SU-DHL-6 (cell line): ENCODE measurements around the gene ST8SIA5.

ENCODE experiments used
- H2AFZ ChIP-seq: fragments of 200-600 bp; sonication (generic); 2 replicates; pipeline ENCODE4 v1.6.1; 2014; ENCODE audit warnings: low read depth, mild to moderate bottlenecking, moderate library complexity, mixed read lengths, antibody characterized with exemption, low read length; ENCODE audit not compliant: severe bottlenecking
- H3F3A ChIP-seq: fragments of 200-600 bp; shearing (Covaris generic); 2 replicates; pipeline ENCODE4 v1.6.0; 2016; ENCODE audit warnings: antibody characterized with exemption, mild to moderate bottlenecking; ENCODE audit not compliant: insufficient read depth
- H3K27ac ChIP-seq: fragments of 200-600 bp; sonication (generic); 2 replicates; pipeline ENCODE4 v1.5.1; 2016; ENCODE audit warnings: low read depth, mild to moderate bottlenecking, low read length, moderate library complexity, mixed read lengths
- H3K27me3 ChIP-seq: fragments of 200-600 bp; sonication (generic), shearing (Covaris generic); 2 replicates; pipeline ENCODE4 v1.6.0; 2014; ENCODE audit warnings: mild to moderate bottlenecking, low read length
- H3K36me3 ChIP-seq: fragments of 200-600 bp; sonication (generic); 2 replicates; pipeline ENCODE4 v1.6.1; 2014; ENCODE audit warnings: mild to moderate bottlenecking, low read length, mixed read lengths
- H3K4me2 ChIP-seq: fragments of 300-600, 200-600 bp; shearing (Covaris generic), sonication (generic); 2 replicates; pipeline ENCODE4 v1.6.0; 2014; ENCODE audit warnings: low read length, low read depth, mild to moderate bottlenecking; ENCODE audit not compliant: poor library complexity, severe bottlenecking
- H3K4me3 ChIP-seq: fragments of 200-600 bp; sonication (generic); 2 replicates; pipeline ENCODE4 v1.5.1; 2014; ENCODE audit warnings: antibody characterized with exemption, low read length, mild to moderate bottlenecking, mixed read lengths; ENCODE audit not compliant: insufficient read depth, poor library complexity, severe bottlenecking
- H3K79me2 ChIP-seq: fragments of 200-600 bp; sonication (generic); 2 replicates; pipeline ENCODE4 v1.6.1; 2014; ENCODE audit warnings: mild to moderate bottlenecking, low read length, moderate library complexity; ENCODE audit not compliant: insufficient read depth
- H3K9ac ChIP-seq: fragments of 200-600 bp; sonication (generic); 2 replicates; pipeline ENCODE4 v1.7.0; 2014; ENCODE audit warnings: mild to moderate bottlenecking, low read length
- H3K9me2 ChIP-seq: fragments of 200-600 bp; sonication (generic); replicated peaks from 2 replicates; pipeline ENCODE4 v1.6.1; 2014; ENCODE audit warnings: low read length; ENCODE audit not compliant: insufficient read depth
- H3K9me3 ChIP-seq: fragments of 200-600 bp; sonication (generic); 2 replicates; pipeline ENCODE4 v1.6.1; 2014; ENCODE audit warnings: low read length, mixed read lengths; ENCODE audit not compliant: insufficient read depth
- H4K20me1 ChIP-seq: fragments of 200-600 bp; sonication (generic); 2 replicates; pipeline ENCODE4 v1.6.1; 2014; ENCODE audit warnings: low read depth, mild to moderate bottlenecking, antibody characterized with exemption, low read length, moderate library complexity, mixed read lengths
- CTCF ChIP-seq: fragments of 200-600 bp; sonication (generic); IDR thresholded peaks from one replicate; pipeline ENCODE4 v1.5.1; 2017; ENCODE audit warnings: antibody characterized with exemption, mild to moderate bottlenecking, low read length, moderate library complexity; ENCODE audit not compliant: insufficient read depth, poor library complexity, severe bottlenecking
- EZH2phosphoT487 ChIP-seq: fragments of 200-600 bp; sonication (generic), shearing (Covaris generic); conservative IDR thresholded peaks from 2 replicates; pipeline ENCODE4 v1.6.1; 2018; ENCODE audit warnings: mild to moderate bottlenecking, antibody characterized with exemption, low read length, moderate library complexity, mixed read lengths

ST8SIA5 gene

GRCh38 chr18:46672062-46672970, 84.5 kb downstream of the ST8SIA5 start:
- Histone ChIP-seq H3K27ac (no peak overlapping the region), H3K27me3 (no peaks in the 10 kb centered on the region), H3K9me3 (no peaks in the 10 kb centered on the region), H3K79me2 (no peaks in the 10 kb centered on the region), H3F3A (no peaks in the 10 kb centered on the region), H3K4me3 (no peak overlapping the region), H3K9ac (no peak overlapping the region), H3K4me2 (no peak overlapping the region), H3K36me3 (no peaks in the 10 kb centered on the region), H3K9me2 (no peaks in the 10 kb centered on the region), H4K20me1 (no peaks in the 10 kb centered on the region), H2AFZ (no peak overlapping the region)
- TF ChIP-seq CTCF (no peak), EZH2phosphoT487 (no peak)

- no peak overlapping the region for H2AFZ ChIP-seq
Measured at GRCh38 chr18:46668694-46669093, 88.2 kb downstream of the ST8SIA5 start.

GRCh38 chr18:46668135-46668534, 88.7 kb downstream of the ST8SIA5 start:
- Histone ChIP-seq H3K27ac (no peak overlapping the region), H2AFZ (no peak overlapping the region), H3F3A (no peaks in the 10 kb centered on the region), H3K9me2 (no peaks in the 10 kb centered on the region), H3K79me2 (no peaks in the 10 kb centered on the region), H3K4me3 (no peak overlapping the region), H3K27me3 (no peaks in the 10 kb centered on the region), H3K36me3 (no peaks in the 10 kb centered on the region), H3K9me3 (no peaks in the 10 kb centered on the region), H3K9ac (no peak overlapping the region), H4K20me1 (no peaks in the 10 kb centered on the region), H3K4me2 (no peak overlapping the region)
- no peak for TF ChIP-seq EZH2phosphoT487
- TF ChIP-seq CTCF: no peak

More at GRCh38 chr18:46668694-46669093, 88.2 kb downstream of the ST8SIA5 start:
- Histone ChIP-seq H3K36me3 (no peaks in the 10 kb centered on the region), H3K9ac (no peak overlapping the region), H4K20me1 (no peaks in the 10 kb centered on the region), H3K27ac (no peak overlapping the region), H3K27me3 (no peaks in the 10 kb centered on the region), H3K4me3 (no peak overlapping the region), H3K79me2 (no peaks in the 10 kb centered on the region), H3K9me3 (no peaks in the 10 kb centered on the region), H3K9me2 (no peaks in the 10 kb centered on the region), H3F3A (no peaks in the 10 kb centered on the region), H3K4me2 (no peak overlapping the region)
- TF ChIP-seq CTCF: no peak
